Measurements from ENCODE around the gene ZNF771. TPM values are rescaled to one million over a fixed set of nuclear protein-coding genes. Genes with fewer than 3 reads are reported as not detected.

The ZNF771 gene
- total RNA-seq, result 1 to 10 TPM; 6.0 to 6.5 TPM
- 1 to 10 TPM; 1.4 to 5.0 TPM for polyA plus RNA-seq

DNA sequence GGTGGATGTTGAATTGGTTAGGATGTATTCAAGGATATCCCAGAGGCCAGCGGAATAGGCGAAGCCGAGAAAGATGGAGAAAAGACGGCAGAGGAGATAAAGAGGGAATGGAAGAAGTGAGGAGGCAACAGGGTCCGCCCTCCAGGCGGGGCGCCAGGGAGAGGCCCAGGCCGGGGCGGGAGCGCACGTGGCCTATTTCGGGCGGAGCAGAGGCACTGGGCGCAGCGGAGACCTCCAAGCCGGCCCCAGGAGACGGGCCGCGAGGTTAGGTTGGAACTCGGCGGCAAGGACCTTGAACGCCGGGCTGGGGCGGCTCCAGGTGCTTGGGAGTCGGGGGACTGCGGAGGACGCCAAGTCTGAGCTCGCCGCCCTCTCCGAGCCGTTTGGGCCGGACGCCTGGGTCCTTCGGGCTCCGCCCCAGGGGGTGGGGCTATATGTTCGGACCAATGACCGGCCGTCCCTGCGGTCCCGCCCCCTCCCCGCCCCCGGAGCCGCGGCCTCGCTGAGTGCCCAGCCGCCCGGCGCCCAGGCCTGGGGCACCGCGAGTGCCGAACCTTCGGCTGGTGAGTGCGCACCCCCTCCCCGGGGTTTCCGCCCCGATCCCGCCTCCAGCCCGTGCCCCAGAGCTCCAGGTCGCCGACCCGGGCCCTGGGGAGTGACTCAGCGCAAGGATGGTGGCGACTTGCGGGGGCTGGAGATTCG lies at the start of gene ZNF771:
Gene ZNF771 (plus strand): TSS at position 505 of the 702 bp plus-strand sequence. CDS start 448 bp downstream, outside the sequence.
- Histone ChIP-seq H3K9me3 (ENCODE audit: control insufficient read depth in 1 of 2, low read length in 2 of 2) (no peaks in the 10 kb centered on the region), H3K4me3 (ENCODE audit: low read length in 2 of 2) (peak within 1 kb of the TSS; percentile 42 to 65), H3K4me1 (ENCODE audit: insufficient read depth, low read length) (peaks cover 24% of the 10 kb centered on the region), H3K36me3 (ENCODE audit: insufficient read depth, low read length) (no peaks in the 10 kb centered on the region), H3K27ac (ENCODE audit: low read depth, low read length) (peak within 1 kb of the TSS; percentile 59), H3K27me3 (ENCODE audit: insufficient read depth, low read length) (no peaks in the 10 kb centered on the region)
- ChIA-PET POLR2A (ENCODE audit: partially characterized antibody) (interaction anchor here (0.5 to 23.0 kb wide), 28 partner anchors 9 to 1400 kb away, joined by 3 to 540 read pairs (median 5); partner anchors contain the start of genes ALDOA, CD2BP2, CORO1A and DCTPP1), CTCF (ENCODE audit: partially characterized antibody) (interaction anchor here (0.6 to 5.3 kb wide), 12 partner anchors 11 to 316 kb away, joined by 3 to 41 read pairs (median 5); partner anchors contain the start of genes DCTPP1, SEPTIN1, TBC1D10B and TBX6)
- Mint-ChIP-seq H3K36me3 (peaks cover 0 to 8% of the 10 kb centered on the region in 2 donors), H3K27ac (peak within 1 kb of the TSS; percentile 88 to 95 (median 93)), H3K9me3 (peaks cover 0 to 1% (median 0%) of the 10 kb centered on the region in 8 donors), H3K4me3 (peak within 1 kb of the TSS; percentile 91 to 100 (median 97)), H3K27me3 (no peaks in the 10 kb centered on the region), H3K4me1 (peaks cover 19 to 33% (median 24%) of the 10 kb centered on the region in 4 donors)
- intact Hi-C loops (cut with micrococcal nuclease), result loop anchor here (1.0 to 10.0 kb wide), 4 partner anchors 29 to 282 kb away; partner anchors contain the start of genes MAPK3 and TBC1D10B
- peak; percentile 76 to 85 (median 81) for DNase-seq

DNA sequence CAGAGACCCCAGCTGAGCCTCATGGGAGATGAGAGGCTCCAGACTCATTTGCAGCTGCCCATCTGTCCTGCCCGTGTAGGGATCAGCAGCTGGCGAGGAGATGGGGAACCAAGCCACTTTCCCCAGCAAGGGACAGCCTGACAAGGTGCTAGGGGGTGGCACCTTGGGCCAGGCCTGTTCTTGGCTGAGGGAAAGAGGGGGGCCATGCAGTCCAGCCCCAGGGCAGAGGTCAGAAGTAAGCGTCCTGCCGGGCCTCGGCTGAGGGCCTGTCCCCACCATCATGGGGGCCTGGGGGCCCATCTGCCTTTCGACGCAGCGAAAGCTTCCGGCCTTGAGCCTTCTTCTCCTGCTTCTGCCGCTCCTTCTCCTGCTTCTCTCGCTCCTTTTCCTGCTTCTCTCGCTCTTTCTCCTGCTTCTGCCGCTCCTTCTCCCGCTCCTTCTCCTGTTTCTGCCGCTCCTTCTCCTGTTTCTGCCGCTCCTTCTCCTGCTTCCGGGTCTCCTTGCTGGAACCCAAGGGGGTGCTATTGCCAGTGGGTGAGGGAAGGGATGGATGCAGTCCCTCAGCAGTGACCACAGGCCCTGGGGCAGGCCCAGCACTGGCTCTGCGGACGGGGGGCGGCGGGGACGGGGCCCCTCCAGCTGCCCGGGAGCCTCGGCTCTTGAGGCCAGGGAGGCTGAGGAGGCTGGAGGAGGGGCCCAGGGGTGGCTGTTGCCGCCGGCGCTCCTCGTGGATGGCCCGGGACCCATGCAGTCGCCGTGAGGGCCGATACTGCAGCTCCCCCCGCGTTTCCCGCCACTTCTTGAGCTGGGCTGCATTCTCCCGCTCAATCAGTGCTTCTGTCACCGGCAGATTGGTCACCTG lies 49.5 kb upstream of the ZNF771 start:
- Histone ChIP-seq H3K9me3 (ENCODE audit: control insufficient read depth in 1 of 2, low read length in 2 of 2) (no peaks in the 10 kb centered on the region), H3K4me1 (ENCODE audit: insufficient read depth, low read length) (peaks cover 32% of the 10 kb centered on the region), H3K27ac (ENCODE audit: low read depth, low read length) (no peak overlapping the region), H3K36me3 (ENCODE audit: insufficient read depth, low read length) (peaks cover 34% of the 10 kb centered on the region), H3K27me3 (ENCODE audit: insufficient read depth, low read length) (no peaks in the 10 kb centered on the region), H3K4me3 (ENCODE audit: low read length in 2 of 2) (no peak overlapping the region)
- ChIA-PET CTCF (ENCODE audit: partially characterized antibody) (interaction anchor here (1.0 to 3.0 kb wide), 3 partner anchors 11 to 206 kb away, joined by 3 to 13 read pairs (median 3); no protein-coding TSS in a partner anchor), POLR2A (ENCODE audit: partially characterized antibody) (interaction anchor here (0.8 to 7.2 kb wide), 4 partner anchors 8 to 20 kb away, joined by 3 to 59 read pairs (median 27); partner anchors contain the start of gene TBC1D10B)
- peaks cover 15 to 37% (median 25%) of the 10 kb centered on the region in 4 donors for H3K4me1 Mint-ChIP-seq
- intact Hi-C loops (cut with micrococcal nuclease), result no loop called here
- H3K27me3 Mint-ChIP-seq, result no peaks in the 10 kb centered on the region
- H3K9me3 Mint-ChIP-seq, result no peaks in the 10 kb centered on the region
- no peak overlapping the region for H3K4me3 Mint-ChIP-seq
- peaks cover 16 to 60% of the 10 kb centered on the region in 2 donors for H3K36me3 Mint-ChIP-seq
- peak overlapping the region in 2 of 7 donors; percentile 60 to 81 for H3K27ac Mint-ChIP-seq
- no peak for DNase-seq

DNA sequence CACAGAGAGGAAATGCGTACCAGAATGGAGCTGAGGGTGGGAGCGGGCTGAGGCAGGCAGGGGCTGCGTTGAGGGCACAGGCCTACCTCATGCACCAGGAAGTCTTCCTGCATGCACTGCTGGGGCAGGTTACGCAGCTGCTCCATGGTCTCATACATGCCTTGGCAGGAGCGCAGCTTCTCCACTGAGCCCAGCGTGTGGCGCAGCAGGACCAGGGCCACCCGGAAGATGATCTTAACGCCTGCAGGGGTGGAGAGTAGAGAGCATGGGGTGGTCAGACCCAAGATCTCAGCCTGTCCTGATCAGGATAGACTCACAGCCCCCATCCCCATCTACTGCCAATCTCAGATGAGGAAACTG lies 48.8 kb upstream of the ZNF771 start:
- no peaks in the 10 kb centered on the region for H3K27me3 Mint-ChIP-seq
- CTCF ChIA-PET (ENCODE audit: partially characterized antibody), result interaction anchor here (1.1 to 3.0 kb wide), 2 partner anchors 10 to 51 kb away, joined by 3 to 13 read pairs; no protein-coding TSS in a partner anchor

DNA sequence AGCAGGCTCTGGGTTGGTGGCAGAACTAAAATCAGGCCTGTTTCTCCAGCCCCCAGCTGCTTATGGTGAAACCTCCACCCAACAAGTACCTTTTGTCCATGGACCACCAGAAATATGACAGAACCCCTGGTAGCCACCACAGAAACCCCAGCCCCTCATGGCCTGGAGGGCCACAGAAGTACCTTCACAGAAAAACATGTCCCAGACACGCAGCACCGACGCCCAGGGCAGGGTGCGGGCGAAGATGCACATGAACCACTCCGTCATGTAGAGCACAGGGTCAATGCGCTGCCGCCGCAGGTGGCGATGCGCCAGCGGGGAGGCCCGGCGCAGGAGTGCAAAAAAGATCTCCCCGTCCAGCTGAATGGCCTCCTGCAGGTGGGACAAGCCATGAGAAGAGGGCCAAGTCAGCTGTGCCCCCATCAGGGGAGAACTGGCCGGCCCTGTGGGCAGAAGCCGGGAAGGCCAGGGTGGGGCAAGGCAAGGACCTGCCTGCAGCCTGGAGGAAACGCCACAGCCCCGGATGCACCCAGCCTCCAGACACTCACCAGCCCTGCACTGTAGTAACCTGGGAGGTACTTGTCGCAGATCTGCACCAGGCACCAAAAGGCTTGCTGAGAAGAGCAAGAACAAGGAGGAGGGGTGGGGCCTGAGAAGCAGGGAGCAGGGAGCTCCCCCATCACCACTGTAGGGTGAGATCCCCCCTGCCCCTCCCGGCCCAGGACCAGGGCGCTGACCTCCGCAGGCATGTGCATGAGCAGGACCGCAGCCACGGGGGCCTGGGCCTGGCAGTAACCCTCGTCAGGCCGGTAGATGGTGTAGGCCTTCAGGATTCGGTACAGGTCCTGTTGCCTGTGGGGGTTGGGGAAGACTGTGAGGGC lies 48.2 kb upstream of the ZNF771 start:
- H3K27me3 ChIP-seq (ENCODE audit: insufficient read depth, low read length), result no peaks in the 10 kb centered on the region
- Mint-ChIP-seq H3K4me1 (peaks cover 15 to 36% (median 24%) of the 10 kb centered on the region in 4 donors), H3K9me3 (no peaks in the 10 kb centered on the region), H3K36me3 (peaks cover 24 to 57% of the 10 kb centered on the region in 2 donors), H3K27me3 (no peaks in the 10 kb centered on the region), H3K27ac (peak overlapping the region in 1 of 7 donors; percentile 57), H3K4me3 (no peak overlapping the region)
- DNase-seq, result no peak
- intact Hi-C loops (cut with micrococcal nuclease), result no loop called here
- peaks cover 20% of the 10 kb centered on the region for H3K4me1 ChIP-seq (ENCODE audit: insufficient read depth, low read length)
- no peak overlapping the region for H3K27ac ChIP-seq (ENCODE audit: low read depth, low read length)
- H3K9me3 ChIP-seq (ENCODE audit: control insufficient read depth in 1 of 2, low read length in 2 of 2), result no peaks in the 10 kb centered on the region
- ChIA-PET POLR2A (ENCODE audit: partially characterized antibody) (interaction anchor here (0.9 to 7.2 kb wide), 3 partner anchors 11 to 268 kb away, joined by 3 to 59 read pairs (median 47); partner anchors contain the start of genes TBC1D10B and TBX6), CTCF (ENCODE audit: partially characterized antibody) (interaction anchor here (0.8 to 3.0 kb wide), 3 partner anchors 9 to 50 kb away, joined by 3 to 13 read pairs (median 3); no protein-coding TSS in a partner anchor)
- H3K4me3 ChIP-seq (ENCODE audit: low read length in 2 of 2), result no peak overlapping the region
- peaks cover 35% of the 10 kb centered on the region for H3K36me3 ChIP-seq (ENCODE audit: insufficient read depth, low read length)

More for the DNA sequence above, 48.8 kb upstream of the ZNF771 start:
- Histone ChIP-seq H3K27me3 (ENCODE audit: insufficient read depth, low read length) (no peaks in the 10 kb centered on the region), H3K9me3 (ENCODE audit: control insufficient read depth in 1 of 2, low read length in 2 of 2) (no peaks in the 10 kb centered on the region), H3K27ac (ENCODE audit: low read depth, low read length) (no peak overlapping the region), H3K4me3 (ENCODE audit: low read length in 2 of 2) (no peak overlapping the region), H3K36me3 (ENCODE audit: insufficient read depth, low read length) (peaks cover 34% of the 10 kb centered on the region), H3K4me1 (ENCODE audit: insufficient read depth, low read length) (peaks cover 27% of the 10 kb centered on the region)
- intact Hi-C loops (cut with micrococcal nuclease), result no loop called here
- Mint-ChIP-seq H3K27ac (no peak overlapping the region), H3K4me3 (no peak overlapping the region), H3K4me1 (peaks cover 17 to 38% (median 27%) of the 10 kb centered on the region in 4 donors), H3K9me3 (no peaks in the 10 kb centered on the region), H3K36me3 (peaks cover 23 to 60% of the 10 kb centered on the region in 2 donors)
- POLR2A ChIA-PET (ENCODE audit: partially characterized antibody), result interaction anchor here (0.8 to 7.2 kb wide), 3 partner anchors 11 to 19 kb away, joined by 3 to 59 read pairs (median 47); partner anchors contain the start of gene TBC1D10B
- DNase-seq, result no peak

DNA sequence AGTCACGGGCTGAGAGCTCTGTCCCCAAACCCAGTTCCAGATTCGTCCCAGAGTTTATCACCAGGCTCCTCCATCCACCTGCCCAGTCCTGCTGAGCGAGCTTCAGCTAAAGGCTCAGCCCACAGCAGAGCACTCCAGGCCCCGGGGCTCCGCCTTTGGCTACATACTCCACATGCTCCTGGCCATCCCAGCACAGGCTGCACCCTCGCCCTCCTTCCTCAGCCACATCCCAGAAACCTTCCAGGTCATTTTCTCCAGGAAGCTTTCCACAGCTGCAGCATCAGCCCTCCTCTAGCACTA lies 47.6 kb upstream of the ZNF771 start:
- intact Hi-C loops (cut with micrococcal nuclease), result no loop called here

DNA sequence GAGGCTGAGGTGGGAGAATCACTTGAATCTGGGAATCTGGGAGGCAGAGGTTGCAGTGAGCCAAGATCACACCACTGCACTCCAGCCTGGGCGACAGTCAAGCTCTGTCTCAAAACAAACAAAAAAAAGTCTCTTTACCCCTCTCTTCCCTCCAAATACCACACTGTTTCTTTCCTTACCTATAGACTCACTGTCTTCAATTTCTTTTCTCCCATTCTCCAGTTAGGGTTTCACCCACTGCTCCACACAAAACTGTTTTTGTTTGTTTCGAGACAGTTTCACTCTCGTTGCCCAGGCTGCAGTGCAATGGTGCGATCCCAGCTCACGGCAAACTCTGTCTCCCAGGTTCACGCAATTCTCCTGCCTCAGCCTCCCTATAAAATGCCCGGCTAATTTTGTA lies 46.2 kb upstream of the ZNF771 start:
- H3K27me3 Mint-ChIP-seq, result no peaks in the 10 kb centered on the region
- H3K4me3 Mint-ChIP-seq, result no peak overlapping the region
- Histone ChIP-seq H3K9me3 (ENCODE audit: control insufficient read depth in 1 of 2, low read length in 2 of 2) (no peaks in the 10 kb centered on the region), H3K4me3 (ENCODE audit: low read length in 2 of 2) (no peak overlapping the region), H3K27me3 (ENCODE audit: insufficient read depth, low read length) (no peaks in the 10 kb centered on the region), H3K27ac (ENCODE audit: low read depth, low read length) (no peak overlapping the region), H3K4me1 (ENCODE audit: insufficient read depth, low read length) (peaks cover 6% of the 10 kb centered on the region), H3K36me3 (ENCODE audit: insufficient read depth, low read length) (peaks cover 50% of the 10 kb centered on the region)
- CTCF ChIA-PET (ENCODE audit: partially characterized antibody), result no interaction called here
- intact Hi-C loops (cut with micrococcal nuclease), result no loop called here
- POLR2A ChIA-PET (ENCODE audit: partially characterized antibody), result interaction anchor here (0.6 kb wide), 1 partner anchor 173 kb away, joined by 3 read pairs; the partner anchor contains the start of gene ZNF747
- no peak for DNase-seq
- H3K9me3 Mint-ChIP-seq, result no peaks in the 10 kb centered on the region
- peaks cover 26 to 62% of the 10 kb centered on the region in 2 donors for H3K36me3 Mint-ChIP-seq
- H3K27ac Mint-ChIP-seq, result peak overlapping the region in 2 of 7 donors; percentile 26 to 59
- peaks cover 10 to 32% (median 16%) of the 10 kb centered on the region in 4 donors for H3K4me1 Mint-ChIP-seq

More for the DNA sequence above, 47.6 kb upstream of the ZNF771 start:
- no peak for DNase-seq
- H3K4me3 Mint-ChIP-seq, result no peak overlapping the region
- peak overlapping the region in 2 of 7 donors; percentile 51 to 66 for H3K27ac Mint-ChIP-seq
- H3K27me3 ChIP-seq (ENCODE audit: insufficient read depth, low read length), result no peaks in the 10 kb centered on the region
- H3K4me1 Mint-ChIP-seq, result peaks cover 14 to 35% (median 20%) of the 10 kb centered on the region in 4 donors
- H3K36me3 ChIP-seq (ENCODE audit: insufficient read depth, low read length), result peaks cover 38% of the 10 kb centered on the region
- ChIA-PET CTCF (ENCODE audit: partially characterized antibody) (interaction anchor here (0.8 kb wide), 1 partner anchor 10 kb away, joined by 3 read pairs; no protein-coding TSS in a partner anchor), POLR2A (ENCODE audit: partially characterized antibody) (interaction anchor here (0.9 to 6.7 kb wide), 2 partner anchors 10 to 268 kb away, joined by 3 to 59 read pairs; partner anchors contain the start of genes TBC1D10B and TBX6)
- no peak overlapping the region for H3K4me3 ChIP-seq (ENCODE audit: low read length in 2 of 2)
- peaks cover 26 to 59% of the 10 kb centered on the region in 2 donors for H3K36me3 Mint-ChIP-seq
- H3K9me3 ChIP-seq (ENCODE audit: control insufficient read depth in 1 of 2, low read length in 2 of 2), result no peaks in the 10 kb centered on the region
- H3K9me3 Mint-ChIP-seq, result no peaks in the 10 kb centered on the region
- no peaks in the 10 kb centered on the region for H3K27me3 Mint-ChIP-seq
- peaks cover 16% of the 10 kb centered on the region for H3K4me1 ChIP-seq (ENCODE audit: insufficient read depth, low read length)
- H3K27ac ChIP-seq (ENCODE audit: low read depth, low read length), result no peak overlapping the region

All from CD4-positive, alpha-beta memory T cell (primary cell).